Stimulated activated CD4-positive, alpha-beta T cell treated with anti-CD3 and anti-CD28 coated beads, TNF-alpha, amount 100 ng/mL, for 24 hours (primary cell): ENCODE data around the gene TRPM4.
"Not testable (repeated sequence)": the region's sequence is repeated elsewhere in the genome, so short reads cannot be mapped to it uniquely, and the experiment has no call there.

ENCODE experiments used
- DNase-seq, 3 experiments: peaks; one replicate each; pipeline ENCODE4 v3.0.0-alpha.2; 2020; ENCODE audit warnings: low read depth in 3 of 3

The TRPM4 gene

GRCh38 chr19:49190781-49191180, 33.2 kb downstream of the TRPM4 start:
- DNase-seq = no peak

GRCh38 chr19:49193822-49194394, 36.3 kb downstream of the TRPM4 start:
- DNase-seq = no peak

- no peak for DNase-seq
Observed at GRCh38 chr19:49194408-49194807, 36.8 kb downstream of the TRPM4 start.

- DNase-seq = no peak
Observed at GRCh38 chr19:49196527-49197240, 39.1 kb downstream of the TRPM4 start.

- DNase-seq = peak in 1 of 3 experiments; percentile 26
Observed at GRCh38 chr19:49200238-49200862, 42.8 kb downstream of the TRPM4 start.

- DNase-seq = no peak
Observed at GRCh38 chr19:49201042-49201441, 43.5 kb downstream of the TRPM4 start.

- no peak for DNase-seq
Observed at GRCh38 chr19:49205114-49205513, 47.5 kb downstream of the TRPM4 start.

- DNase-seq = not testable (repeated sequence)
Observed at GRCh38 chr19:49209502-49209901, 51.9 kb downstream of the TRPM4 start.

- peak in 1 of 3 experiments; percentile 50 for DNase-seq
Observed at GRCh38 chr19:49210108-49210900, 52.7 kb downstream of the TRPM4 start.

- no peak for DNase-seq
Observed at GRCh38 chr19:49210901-49211451, 53.4 kb downstream of the TRPM4 start.

GRCh38 chr19:49212016-49212701, 54.6 kb downstream of the TRPM4 start:
- DNase-seq = no peak

GRCh38 chr19:49213791-49214190, 56.2 kb downstream of the TRPM4 start:
- no peak for DNase-seq

GRCh38 chr19:49214701-49215100, 57.1 kb downstream of the TRPM4 start:
- DNase-seq = no peak

GRCh38 chr19:49216071-49216470, 58.5 kb downstream of the TRPM4 start:
- no peak for DNase-seq

GRCh38 chr19:49217382-49217781, 59.8 kb downstream of the TRPM4 start:
- no peak for DNase-seq

- DNase-seq = no peak
Observed at GRCh38 chr19:49222011-49222410, 64.4 kb downstream of the TRPM4 start.

GRCh38 chr19:49222528-49222927, 64.9 kb downstream of the TRPM4 start:
- no peak for DNase-seq

GRCh38 chr19:49223472-49223871, 65.9 kb downstream of the TRPM4 start:
- no peak for DNase-seq

- not testable (repeated sequence) for DNase-seq
Observed at GRCh38 chr19:49224441-49224840, 66.8 kb downstream of the TRPM4 start.

- peak in 1 of 3 experiments; percentile 47 for DNase-seq
Observed at GRCh38 chr19:49224879-49225278, 67.3 kb downstream of the TRPM4 start.

- DNase-seq = no peak
Observed at GRCh38 chr19:49229416-49229815, 71.8 kb downstream of the TRPM4 start.
